Measurements from ENCODE around the gene TBCE.

Gene TBCE

DNA sequence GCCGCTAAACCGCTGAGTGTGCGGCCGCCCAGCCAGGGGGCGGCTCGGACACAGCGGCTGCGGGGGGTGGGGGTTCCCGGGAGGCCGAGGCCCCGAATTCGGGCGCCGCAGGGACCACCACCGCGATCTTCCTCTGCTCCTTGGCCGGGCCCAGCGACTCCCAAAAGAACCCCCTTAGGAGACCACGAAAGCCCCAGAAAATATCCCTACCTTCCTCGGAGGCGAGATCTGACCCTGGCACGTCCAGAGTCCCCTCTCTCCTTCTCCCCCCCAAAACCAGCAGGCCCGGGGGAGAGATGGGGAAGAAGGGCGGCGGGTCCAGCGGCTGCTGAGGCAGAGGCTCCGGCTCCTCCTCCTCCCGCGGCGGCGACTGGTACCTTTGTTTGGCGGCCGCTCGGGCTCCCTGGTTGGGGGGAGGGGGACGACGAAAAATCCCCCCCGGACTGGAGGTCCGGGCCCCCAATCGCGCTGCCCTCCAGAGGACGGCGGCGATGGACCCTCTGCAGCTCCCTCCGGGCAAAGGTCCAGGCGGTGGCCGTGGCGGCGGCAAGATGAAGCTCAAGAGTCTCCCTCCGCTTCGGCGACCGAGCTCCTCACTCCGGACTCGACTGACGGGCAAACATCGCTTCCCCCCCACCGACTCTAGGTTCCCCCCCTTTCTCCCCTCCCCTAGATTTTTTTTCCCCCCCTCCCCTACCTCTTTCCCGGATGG lies 39.5 kb upstream of the TBCE start, which contains the start of gene ARID4B:
Gene ARID4B (minus strand): TSS at position 621 of the 712 bp plus-strand sequence. CDS start 1,260 bp downstream, outside the sequence.
- no peak for TF ChIP-seq CTCF (IDR thresholded peaks at IDR 0.05)

DNA sequence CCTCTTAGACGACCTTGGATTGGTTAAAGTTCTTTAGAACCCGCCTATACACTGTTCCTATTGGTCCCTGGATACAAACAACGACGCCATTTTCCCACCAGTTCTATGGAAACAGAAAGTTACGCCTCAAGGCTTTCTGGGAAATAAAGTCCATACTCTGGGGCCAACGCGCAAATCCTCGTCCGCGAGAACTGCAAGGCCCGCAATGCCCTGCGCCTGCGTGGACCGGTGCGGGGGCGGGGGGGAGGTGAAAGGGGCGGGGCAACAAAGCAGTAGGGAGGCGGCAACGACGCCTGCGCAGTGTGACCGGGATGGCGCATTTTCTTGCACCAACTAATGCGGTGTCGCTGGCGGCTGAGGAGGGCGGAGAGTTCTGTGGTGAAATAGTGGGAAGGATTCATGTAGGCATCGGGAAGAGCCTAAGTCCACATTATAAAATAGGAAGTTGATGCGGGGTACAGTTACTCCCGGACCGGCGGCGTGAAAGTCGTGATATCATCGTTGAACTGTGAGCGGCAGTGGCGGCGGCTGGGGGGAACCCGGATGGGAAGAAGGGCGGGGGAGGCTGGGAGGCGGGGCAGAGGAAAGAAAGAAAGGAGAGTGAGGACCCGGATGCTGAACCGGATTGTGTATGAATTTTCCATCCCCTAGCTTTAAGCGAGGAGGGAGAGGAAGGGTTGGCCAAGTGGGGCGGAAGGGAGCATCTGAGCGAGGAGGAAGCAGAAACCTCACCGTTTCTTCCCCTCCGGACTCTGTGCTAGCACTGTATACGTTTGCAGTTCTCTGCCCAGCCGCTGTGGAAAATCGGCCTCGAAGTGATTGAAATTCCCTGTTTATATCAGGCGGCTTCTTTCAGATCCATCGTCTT lies 38.7 kb upstream of the TBCE start, which contains the start of gene GGPS1:
Gene GGPS1 (plus strand): TSS at position 300 of the 868 bp plus-strand sequence. CDS start 6,695 bp downstream, outside the sequence.
- TF ChIP-seq CTCF (IDR thresholded peaks at IDR 0.05): no peak

GRCh38 chr1:235329139-235329902 lies 37.9 kb upstream of the TBCE start:
- TF ChIP-seq CTCF (IDR thresholded peaks at IDR 0.05): no peak

DNA sequence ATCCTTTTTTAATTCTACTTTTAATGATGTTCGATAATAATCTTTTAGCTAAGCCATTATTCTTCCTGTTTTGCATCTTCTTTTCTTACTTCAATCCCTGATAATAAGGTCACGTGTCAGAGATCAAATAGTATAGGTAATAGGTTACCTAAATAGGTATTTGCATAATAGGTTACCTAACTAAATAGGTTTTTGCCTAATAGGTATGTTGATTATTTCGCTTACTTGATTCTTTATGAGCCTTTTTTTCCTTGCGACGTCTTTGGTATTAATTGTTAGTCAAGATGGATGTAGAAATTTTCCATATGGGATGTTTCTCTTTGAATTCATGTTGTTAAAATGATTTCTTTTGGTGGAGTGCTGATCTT lies 36.3 kb upstream of the TBCE start:
- TF ChIP-seq CTCF (IDR thresholded peaks at IDR 0.05): no peak

DNA sequence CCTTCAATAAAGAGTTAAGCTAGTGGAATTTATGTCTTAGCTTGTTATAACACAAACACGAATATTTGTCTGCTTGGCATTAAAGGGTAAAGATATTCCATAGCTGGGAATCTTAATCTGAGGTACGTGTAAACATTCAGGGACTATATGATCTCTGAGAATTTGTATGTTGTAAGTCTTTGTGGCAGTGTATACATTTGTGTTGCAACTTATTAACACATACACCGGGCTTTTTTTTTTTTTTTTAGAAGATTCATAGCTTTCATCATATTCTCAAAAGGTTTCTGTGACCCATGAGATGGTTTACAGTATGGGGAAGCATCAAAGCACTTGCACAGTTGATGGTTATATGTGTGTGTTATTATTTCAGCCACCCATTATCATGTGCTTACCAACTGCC lies 35.8 kb upstream of the TBCE start:
- no peak for TF ChIP-seq CTCF (IDR thresholded peaks at IDR 0.05)

- TF ChIP-seq CTCF (IDR thresholded peaks at IDR 0.05): no peak
These were observed 30.3 kb upstream of the TBCE start for GRCh38 chr1:235336903-235337302.

GRCh38 chr1:235339746-235340145 lies 27.5 kb upstream of the TBCE start:
- TF ChIP-seq CTCF (IDR thresholded peaks at IDR 0.05): no peak
